SU-DHL-6 (cell line): Measurements from ENCODE around the gene LMAN2L.

Experiments
- H2AFZ ChIP-seq: fragments of 200-600 bp; sonication (generic); 2 replicates; pipeline ENCODE4 v1.6.1; 2014; ENCODE audit warnings: low read depth, mild to moderate bottlenecking, moderate library complexity, mixed read lengths, antibody characterized with exemption, low read length; ENCODE audit not compliant: severe bottlenecking
- H3F3A ChIP-seq: fragments of 200-600 bp; shearing (Covaris generic); 2 replicates; pipeline ENCODE4 v1.6.0; 2016; ENCODE audit warnings: antibody characterized with exemption, mild to moderate bottlenecking; ENCODE audit not compliant: insufficient read depth
- H3K27ac ChIP-seq: fragments of 200-600 bp; sonication (generic); 2 replicates; pipeline ENCODE4 v1.5.1; 2016; ENCODE audit warnings: low read depth, mild to moderate bottlenecking, low read length, moderate library complexity, mixed read lengths
- H3K27me3 ChIP-seq: fragments of 200-600 bp; sonication (generic), shearing (Covaris generic); 2 replicates; pipeline ENCODE4 v1.6.0; 2014; ENCODE audit warnings: mild to moderate bottlenecking, low read length
- H3K36me3 ChIP-seq: fragments of 200-600 bp; sonication (generic); 2 replicates; pipeline ENCODE4 v1.6.1; 2014; ENCODE audit warnings: mild to moderate bottlenecking, low read length, mixed read lengths
- H3K4me2 ChIP-seq: fragments of 300-600, 200-600 bp; shearing (Covaris generic), sonication (generic); 2 replicates; pipeline ENCODE4 v1.6.0; 2014; ENCODE audit warnings: low read length, low read depth, mild to moderate bottlenecking; ENCODE audit not compliant: poor library complexity, severe bottlenecking
- H3K4me3 ChIP-seq: fragments of 200-600 bp; sonication (generic); 2 replicates; pipeline ENCODE4 v1.5.1; 2014; ENCODE audit warnings: antibody characterized with exemption, low read length, mild to moderate bottlenecking, mixed read lengths; ENCODE audit not compliant: insufficient read depth, poor library complexity, severe bottlenecking
- H3K79me2 ChIP-seq: fragments of 200-600 bp; sonication (generic); 2 replicates; pipeline ENCODE4 v1.6.1; 2014; ENCODE audit warnings: mild to moderate bottlenecking, low read length, moderate library complexity; ENCODE audit not compliant: insufficient read depth
- H3K9ac ChIP-seq: fragments of 200-600 bp; sonication (generic); 2 replicates; pipeline ENCODE4 v1.7.0; 2014; ENCODE audit warnings: mild to moderate bottlenecking, low read length
- H3K9me2 ChIP-seq: fragments of 200-600 bp; sonication (generic); replicated peaks from 2 replicates; pipeline ENCODE4 v1.6.1; 2014; ENCODE audit warnings: low read length; ENCODE audit not compliant: insufficient read depth
- H3K9me3 ChIP-seq: fragments of 200-600 bp; sonication (generic); 2 replicates; pipeline ENCODE4 v1.6.1; 2014; ENCODE audit warnings: low read length, mixed read lengths; ENCODE audit not compliant: insufficient read depth
- H4K20me1 ChIP-seq: fragments of 200-600 bp; sonication (generic); 2 replicates; pipeline ENCODE4 v1.6.1; 2014; ENCODE audit warnings: low read depth, mild to moderate bottlenecking, antibody characterized with exemption, low read length, moderate library complexity, mixed read lengths
- EZH2phosphoT487 ChIP-seq: fragments of 200-600 bp; sonication (generic), shearing (Covaris generic); conservative IDR thresholded peaks from 2 replicates; pipeline ENCODE4 v1.6.1; 2018; ENCODE audit warnings: mild to moderate bottlenecking, antibody characterized with exemption, low read length, moderate library complexity, mixed read lengths
- TF ChIP-seq, protein P1 (sequence below): fragments of 200-600 bp; sonication (generic); IDR thresholded peaks from one replicate; pipeline ENCODE4 v1.5.1; 2017; ENCODE audit warnings: antibody characterized with exemption, mild to moderate bottlenecking, low read length, moderate library complexity; ENCODE audit not compliant: insufficient read depth, poor library complexity, severe bottlenecking

LMAN2L gene, protein sequence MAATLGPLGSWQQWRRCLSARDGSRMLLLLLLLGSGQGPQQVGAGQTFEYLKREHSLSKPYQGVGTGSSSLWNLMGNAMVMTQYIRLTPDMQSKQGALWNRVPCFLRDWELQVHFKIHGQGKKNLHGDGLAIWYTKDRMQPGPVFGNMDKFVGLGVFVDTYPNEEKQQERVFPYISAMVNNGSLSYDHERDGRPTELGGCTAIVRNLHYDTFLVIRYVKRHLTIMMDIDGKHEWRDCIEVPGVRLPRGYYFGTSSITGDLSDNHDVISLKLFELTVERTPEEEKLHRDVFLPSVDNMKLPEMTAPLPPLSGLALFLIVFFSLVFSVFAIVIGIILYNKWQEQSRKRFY

DNA sequence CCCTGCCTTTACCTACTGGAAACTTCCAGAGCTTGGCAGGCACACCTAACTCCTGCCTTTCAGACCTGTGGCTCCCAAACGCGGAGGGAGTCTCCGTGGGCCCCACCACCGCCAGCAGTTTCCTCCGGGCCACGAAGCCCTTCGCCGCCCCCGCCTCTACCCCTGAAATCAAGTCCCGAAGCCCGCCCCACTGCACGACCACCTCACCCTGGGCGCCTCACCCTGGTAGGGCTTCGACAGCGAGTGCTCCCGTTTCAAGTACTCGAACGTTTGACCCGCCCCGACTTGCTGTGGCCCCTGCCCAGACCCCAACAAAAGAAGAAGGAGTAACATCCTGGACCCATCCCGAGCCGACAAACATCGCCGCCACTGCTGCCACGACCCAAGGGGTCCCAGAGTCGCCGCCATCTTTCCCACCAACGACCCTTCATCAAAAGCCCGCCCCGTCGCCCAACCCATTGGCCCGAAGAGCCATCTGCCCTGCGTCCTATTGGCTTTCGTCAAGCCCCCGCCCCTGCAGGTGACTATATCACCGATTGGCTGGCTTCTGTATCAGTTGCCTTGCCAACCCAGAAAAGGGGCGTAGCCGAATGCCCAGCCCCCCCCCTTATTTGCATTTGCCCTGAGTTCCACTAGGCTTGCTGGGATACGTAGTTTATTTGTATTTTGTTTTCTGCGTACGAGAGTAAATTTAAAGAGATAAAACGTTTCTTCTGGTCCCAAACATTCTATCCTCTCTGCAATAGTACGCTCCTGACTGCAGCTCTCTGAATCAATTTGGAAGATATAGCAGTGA lies at the start of gene LMAN2L:
Gene LMAN2L, minus strand, starts transcription at position 432 of the 796 bp plus-strand sequence. Its CDS starts 24 bp downstream, at position 408.
- no peaks in the 10 kb centered on the region for H3K36me3 ChIP-seq
- 0 out of 2 replicates have a peak, but pooled peaks cover 5% of the 10 kb centered on the region for H3K79me2 ChIP-seq
- H3K4me3 ChIP-seq: peak within 1 kb of the TSS; percentile 94
- TF ChIP-seq, protein P1, sequence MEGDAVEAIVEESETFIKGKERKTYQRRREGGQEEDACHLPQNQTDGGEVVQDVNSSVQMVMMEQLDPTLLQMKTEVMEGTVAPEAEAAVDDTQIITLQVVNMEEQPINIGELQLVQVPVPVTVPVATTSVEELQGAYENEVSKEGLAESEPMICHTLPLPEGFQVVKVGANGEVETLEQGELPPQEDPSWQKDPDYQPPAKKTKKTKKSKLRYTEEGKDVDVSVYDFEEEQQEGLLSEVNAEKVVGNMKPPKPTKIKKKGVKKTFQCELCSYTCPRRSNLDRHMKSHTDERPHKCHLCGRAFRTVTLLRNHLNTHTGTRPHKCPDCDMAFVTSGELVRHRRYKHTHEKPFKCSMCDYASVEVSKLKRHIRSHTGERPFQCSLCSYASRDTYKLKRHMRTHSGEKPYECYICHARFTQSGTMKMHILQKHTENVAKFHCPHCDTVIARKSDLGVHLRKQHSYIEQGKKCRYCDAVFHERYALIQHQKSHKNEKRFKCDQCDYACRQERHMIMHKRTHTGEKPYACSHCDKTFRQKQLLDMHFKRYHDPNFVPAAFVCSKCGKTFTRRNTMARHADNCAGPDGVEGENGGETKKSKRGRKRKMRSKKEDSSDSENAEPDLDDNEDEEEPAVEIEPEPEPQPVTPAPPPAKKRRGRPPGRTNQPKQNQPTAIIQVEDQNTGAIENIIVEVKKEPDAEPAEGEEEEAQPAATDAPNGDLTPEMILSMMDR: no peak
- no peak for TF ChIP-seq EZH2phosphoT487
- H4K20me1 ChIP-seq: no peaks in the 10 kb centered on the region
- H3K9ac ChIP-seq: peak within 1 kb of the TSS; percentile 77
- H3K9me2 ChIP-seq: no peaks in the 10 kb centered on the region
- H3K4me2 ChIP-seq: peak within 1 kb of the TSS; percentile 95
- H3K27ac ChIP-seq: peak within 1 kb of the TSS; percentile 66
- H3K27me3 ChIP-seq: no peaks in the 10 kb centered on the region
- H2AFZ ChIP-seq: peak within 1 kb of the TSS; percentile 99
- H3F3A ChIP-seq: 0 out of 2 replicates have a peak, but pooled peaks cover 4% of the 10 kb centered on the region
- no peaks in the 10 kb centered on the region for H3K9me3 ChIP-seq

DNA sequence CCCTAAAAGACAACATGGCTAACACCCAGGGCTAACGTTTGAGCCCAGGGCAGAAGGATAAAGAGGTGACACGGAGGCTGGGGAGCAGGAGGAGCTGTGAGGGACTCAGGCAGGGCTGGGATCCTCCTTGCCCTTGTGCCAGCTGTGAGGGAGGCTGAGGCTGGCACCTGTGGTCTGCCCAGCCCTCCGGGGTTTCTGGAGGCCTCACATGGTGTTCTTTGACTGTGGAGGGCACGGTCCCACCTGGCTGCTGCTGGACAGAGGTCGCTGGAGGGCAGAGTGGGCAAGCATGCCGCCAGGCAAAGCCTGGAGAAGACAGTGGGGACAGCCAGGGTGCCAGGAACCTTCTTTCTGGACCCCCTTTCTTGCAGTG lies 49.4 kb upstream of the LMAN2L start:
- H3K4me3 ChIP-seq: no peak overlapping the region
- no peaks in the 10 kb centered on the region for H3K9me3 ChIP-seq
- H3K36me3 ChIP-seq: no peaks in the 10 kb centered on the region
- H3K4me2 ChIP-seq: no peak overlapping the region
- no peak overlapping the region for H3K27ac ChIP-seq
- no peaks in the 10 kb centered on the region for H3F3A ChIP-seq
- H3K9ac ChIP-seq: no peak overlapping the region
- no peak for TF ChIP-seq EZH2phosphoT487
- TF ChIP-seq, protein P1: no peak
- H4K20me1 ChIP-seq: no peaks in the 10 kb centered on the region
- no peaks in the 10 kb centered on the region for H3K9me2 ChIP-seq
- H3K79me2 ChIP-seq: no peaks in the 10 kb centered on the region
- no peaks in the 10 kb centered on the region for H3K27me3 ChIP-seq
- no peak overlapping the region for H2AFZ ChIP-seq

DNA sequence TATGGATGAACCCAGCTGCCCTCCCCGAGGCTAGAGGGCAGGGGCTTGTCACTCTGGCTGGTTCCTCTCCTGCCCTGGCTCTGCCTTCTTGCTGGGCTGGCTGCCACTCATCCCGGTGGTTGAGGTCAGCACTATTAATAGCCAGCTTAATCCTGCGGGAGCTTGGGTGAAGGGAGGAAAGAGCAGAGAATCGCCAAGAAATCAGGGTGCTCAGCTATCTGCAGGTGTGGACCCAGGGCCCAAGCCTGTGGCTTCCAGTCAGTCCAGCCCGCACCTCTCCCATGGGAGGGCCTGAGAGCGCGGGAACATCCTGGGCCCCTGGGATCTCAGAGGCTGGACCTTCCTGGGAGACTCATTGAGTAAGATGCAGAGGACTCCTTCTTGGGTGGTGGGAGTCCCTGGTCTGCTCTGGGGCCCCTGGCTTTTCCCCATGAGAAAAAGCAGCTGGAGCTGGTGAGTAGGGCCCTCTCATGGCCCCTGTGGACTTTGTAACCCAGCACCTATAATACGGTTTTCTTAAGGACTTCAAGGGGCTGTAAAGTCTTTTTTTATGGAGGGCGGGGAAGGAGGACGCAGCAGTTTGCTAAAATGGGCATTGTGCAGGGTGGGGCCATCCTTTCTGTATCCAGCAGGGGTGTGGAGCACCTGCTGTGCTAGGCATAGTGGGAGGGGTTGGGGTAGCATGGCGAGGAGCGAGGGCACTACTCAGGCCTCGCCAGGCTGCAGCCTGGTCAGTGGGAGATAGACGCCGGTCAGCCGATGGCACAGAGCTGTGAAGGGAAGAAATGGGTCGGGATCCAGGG lies 48.8 kb upstream of the LMAN2L start:
- H3K27ac ChIP-seq: no peak overlapping the region

More for the DNA sequence above, 48.8 kb upstream of the LMAN2L start:
- no peak for TF ChIP-seq EZH2phosphoT487
- TF ChIP-seq, protein P1: no peak
- no peak overlapping the region for H3K9ac ChIP-seq
- H3K4me3 ChIP-seq: no peak overlapping the region
- H3K36me3 ChIP-seq: no peaks in the 10 kb centered on the region
- no peaks in the 10 kb centered on the region for H3K79me2 ChIP-seq
- no peak overlapping the region for H2AFZ ChIP-seq
- H3K4me2 ChIP-seq: no peak overlapping the region
- no peaks in the 10 kb centered on the region for H3K9me2 ChIP-seq
- H4K20me1 ChIP-seq: no peaks in the 10 kb centered on the region
- no peaks in the 10 kb centered on the region for H3K9me3 ChIP-seq
- H3F3A ChIP-seq: no peaks in the 10 kb centered on the region
- H3K27me3 ChIP-seq: no peaks in the 10 kb centered on the region
